Naive thymus-derived CD4-positive, alpha-beta T cell (primary cell): ENCODE results near the gene UNC13B. TPM values are rescaled to one million over a fixed set of nuclear protein-coding genes. Genes with fewer than 3 reads are reported as not detected.
A peak's percentile ranks its signal among the peaks of the same experiment; 100 is the strongest.

Source experiments
- ATAC-seq: fragments of 150-1000 bp; cut with Tn5 transposase; 2 replicates; pipeline ENCODE4 v1.10.0; 2021; ENCODE audit warnings: mild to moderate bottlenecking, moderate library complexity
- CTCF ChIA-PET: fragments of 350-600 bp; sonication (Branson Sonifier 250); formaldehyde crosslinking; loops from one replicate; lab custom pipeline; 2021; ENCODE audit warnings: antibody characterized with exemption; lab: Charles Lee
- POLR2A ChIA-PET: fragments of 350-600 bp; sonication (Branson Sonifier 250); formaldehyde crosslinking; loops from one replicate; lab custom pipeline; 2021; ENCODE audit warnings: antibody characterized with exemption, inconsistent platforms; lab: Charles Lee
- DNase-seq, 9 donors: peaks; one replicate each; pipeline versions ENCODE4 v3.0.0 to v3.0.0-alpha.2; 2020 to 2022; ENCODE audit warnings: mixed read lengths in 1 of 9
- H3K27ac ChIP-seq: one replicate; pipeline ENCODE4 v1.7.0; 2013; ENCODE audit warnings: mild to moderate bottlenecking, low read depth, low read length, moderate library complexity
- H3K27me3 ChIP-seq, 2 donors: one replicate each; pipeline ENCODE4 v1.7.0; 2013; ENCODE audit warnings: low read length in 2 of 2, mild to moderate bottlenecking in 2 of 2, moderate library complexity in 2 of 2; ENCODE audit not compliant: control insufficient read depth in 2 of 2, insufficient read depth in 2 of 2
- H3K36me3 ChIP-seq, 3 experiments: 1 replicate in 2 of 3; 2 replicates in 1 of 3; pipeline ENCODE4 v1.7.0; 2013; ENCODE audit warnings: low read length in 3 of 3, mild to moderate bottlenecking in 3 of 3, moderate library complexity in 1 of 3; ENCODE audit not compliant: insufficient read depth in 3 of 3, control insufficient read depth in 2 of 3
- H3K4me1 ChIP-seq, 2 donors: one replicate each; pipeline ENCODE4 v1.7.0; 2013; ENCODE audit warnings: low read length in 2 of 2, mild to moderate bottlenecking in 2 of 2, moderate library complexity in 1 of 2; ENCODE audit not compliant: control insufficient read depth in 2 of 2, insufficient read depth in 2 of 2
- H3K4me3 ChIP-seq: 2 replicates; pipeline ENCODE4 v1.7.0; 2013; ENCODE audit warnings: mild to moderate bottlenecking, low read length
- H3K9me3 ChIP-seq, 3 experiments: 1 replicate in 2 of 3; 2 replicates in 1 of 3; pipeline ENCODE4 v1.7.0; 2013; ENCODE audit warnings: low read length in 3 of 3; ENCODE audit not compliant: control insufficient read depth in 2 of 3
- H3K27ac Mint-ChIP-seq, 9 donors: one replicate each; pipeline ENCODE4 v1.8.0; 2020 to 2022; ENCODE audit warnings: mixed read lengths in 9 of 9, mild to moderate bottlenecking in 8 of 9, moderate library complexity in 5 of 9, inconsistent platforms in 2 of 9
- H3K27me3 Mint-ChIP-seq, 5 donors: one replicate each; pipeline ENCODE4 v1.8.0; 2021 to 2022; ENCODE audit warnings: mixed read lengths in 5 of 5, mild to moderate bottlenecking in 1 of 5
- H3K36me3 Mint-ChIP-seq, 5 donors: one replicate each; pipeline ENCODE4 v1.8.0; 2020 to 2022; ENCODE audit warnings: mixed read lengths in 5 of 5, mild to moderate bottlenecking in 3 of 5, inconsistent platforms in 1 of 5
- H3K4me1 Mint-ChIP-seq, 7 donors: one replicate each; pipeline ENCODE4 v1.8.0; 2020 to 2022; ENCODE audit warnings: mixed read lengths in 7 of 7, mild to moderate bottlenecking in 3 of 7, inconsistent platforms in 1 of 7
- H3K4me3 Mint-ChIP-seq, 10 donors: one replicate each; pipeline ENCODE4 v1.8.0; 2020 to 2022; ENCODE audit warnings: mild to moderate bottlenecking in 10 of 10, mixed read lengths in 10 of 10, moderate library complexity in 6 of 10, inconsistent platforms in 2 of 10
- H3K9me3 Mint-ChIP-seq, 11 donors: one replicate each; pipeline ENCODE4 v1.8.0; 2020 to 2022; ENCODE audit warnings: mixed read lengths in 11 of 11, mild to moderate bottlenecking in 4 of 11, inconsistent platforms in 1 of 11, moderate library complexity in 1 of 11
- intact Hi-C, 2 donors: fragments of 100-400 bp; cut with micrococcal nuclease; formaldehyde crosslinking; loops; one replicate each; pipeline ENCODE4 v1.15.1; 2023
- polyA plus RNA-seq, 2 donors: library from polyadenylated mRNA; unstranded; fragments of 300-500 nt; fragmentation: Illumina TruSeq; gene quantifications; one replicate each; pipeline ENCODE4 v1.2.3, GENCODE V29; 2021
- total RNA-seq, 6 experiments: library from RNA in 5 of 6; stranded (reverse) in 5 of 6; gene quantifications; 1 replicate in 5 of 6; 2 replicates in 1 of 6; pipeline ENCODE4 v1.2.3 and lab custom pipeline; 2021 to 2026

The UNC13B gene
- total and polyA plus RNA-seq, 7 experiments from 2014 or later, result 0.21 to 1.6 (median 0.85) TPM

DNA sequence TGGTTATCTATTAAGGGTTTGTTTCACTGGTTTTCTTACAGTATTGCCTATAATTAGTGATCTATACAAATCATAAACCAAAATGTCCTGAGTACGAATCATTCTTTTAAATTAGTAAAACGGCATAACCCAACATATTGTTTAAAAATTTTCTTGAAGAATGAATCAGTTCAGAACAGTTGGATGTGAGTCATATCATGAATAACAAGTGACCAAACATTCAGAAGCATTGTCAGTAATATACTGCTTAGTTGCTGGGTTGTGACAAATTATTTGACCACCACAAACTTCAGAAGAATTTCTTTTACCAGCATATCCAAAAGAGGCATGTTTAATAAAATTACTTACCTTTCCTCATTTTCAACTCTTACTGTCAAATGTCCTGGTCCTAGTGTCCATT, 111.2 kb downstream of the UNC13B start:
- no peak overlapping the region for H3K27ac Mint-ChIP-seq
- ATAC-seq, result no peak
- H3K27me3 Mint-ChIP-seq, result peaks cover 0 to 17% (median 7%) of the 10 kb centered on the region in 5 donors
- no peak for DNase-seq
- no peaks in the 10 kb centered on the region for H3K36me3 ChIP-seq
- ChIA-PET POLR2A (no interaction called here), CTCF (no interaction called here)
- no peaks in the 10 kb centered on the region for H3K4me1 ChIP-seq
- no peak overlapping the region for H3K27ac ChIP-seq
- peaks cover 0 to 4% of the 10 kb centered on the region in 2 donors for H3K27me3 ChIP-seq
- no peak overlapping the region for H3K4me3 Mint-ChIP-seq
- H3K36me3 Mint-ChIP-seq, result peaks cover 0 to 2% (median 0%) of the 10 kb centered on the region in 5 donors
- H3K4me3 ChIP-seq, result no peak overlapping the region
- intact Hi-C loops, result no loop called here
- H3K4me1 Mint-ChIP-seq, result peaks cover 4 to 12% (median 10%) of the 10 kb centered on the region in 7 donors
- H3K9me3 ChIP-seq, result no peaks in the 10 kb centered on the region
- no peaks in the 10 kb centered on the region for H3K9me3 Mint-ChIP-seq

DNA sequence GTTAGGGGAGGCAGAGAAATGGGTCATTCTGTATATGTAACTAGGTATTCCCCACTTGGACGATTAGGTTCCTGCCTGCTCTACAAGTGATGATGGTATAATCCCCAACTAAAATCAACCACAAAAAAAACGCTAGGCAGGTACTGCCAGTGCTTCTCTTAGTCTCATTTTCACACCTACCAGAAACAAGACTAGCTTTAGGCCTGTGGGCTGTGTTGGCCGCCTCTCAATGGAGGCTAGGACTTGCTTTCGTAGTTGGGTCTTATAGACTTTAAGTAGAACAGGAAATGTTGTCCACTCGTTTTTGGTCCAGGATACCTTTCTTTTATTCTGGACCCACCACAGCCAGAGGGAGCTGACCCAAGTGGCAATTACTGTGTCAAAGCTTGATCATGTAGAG, 111.8 kb downstream of the UNC13B start:
- no peak overlapping the region for H3K4me3 Mint-ChIP-seq
- POLR2A ChIA-PET, result no interaction called here
- H3K9me3 ChIP-seq, result no peaks in the 10 kb centered on the region
- H3K27ac ChIP-seq, result no peak overlapping the region
- no peaks in the 10 kb centered on the region for H3K4me1 ChIP-seq
- H3K36me3 Mint-ChIP-seq, result peaks cover 0 to 2% (median 0%) of the 10 kb centered on the region in 5 donors
- CTCF ChIA-PET, result no interaction called here
- no peaks in the 10 kb centered on the region for H3K36me3 ChIP-seq
- peaks cover 0 to 4% of the 10 kb centered on the region in 2 donors for H3K27me3 ChIP-seq
- no peak overlapping the region for H3K4me3 ChIP-seq
- peaks cover 4 to 12% (median 10%) of the 10 kb centered on the region in 7 donors for H3K4me1 Mint-ChIP-seq
- H3K27ac Mint-ChIP-seq, result no peak overlapping the region
- DNase-seq, result no peak
- no peaks in the 10 kb centered on the region for H3K9me3 Mint-ChIP-seq
- ATAC-seq, result no peak
- intact Hi-C loops, result no loop called here
- peaks cover 0 to 15% (median 7%) of the 10 kb centered on the region in 5 donors for H3K27me3 Mint-ChIP-seq

DNA sequence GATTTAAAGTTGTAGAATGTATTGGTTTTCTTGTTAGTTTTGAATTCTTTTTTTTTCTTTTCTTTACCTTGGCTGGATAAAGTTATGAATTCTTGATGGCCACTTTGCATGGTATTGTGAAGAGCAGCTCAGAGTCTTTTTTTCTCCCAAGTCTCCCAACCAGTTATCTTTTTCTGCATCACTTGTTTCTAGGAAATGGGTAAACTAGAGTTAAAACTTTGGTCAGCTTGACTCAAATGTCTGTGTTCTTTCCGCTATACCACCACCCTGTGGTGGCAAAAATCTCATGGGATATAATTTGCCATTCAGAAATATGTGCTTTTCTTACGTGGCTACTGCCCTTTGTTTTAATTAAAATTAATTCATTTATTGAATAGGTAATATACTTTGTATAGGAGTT, 113.2 kb downstream of the UNC13B start:
- no peaks in the 10 kb centered on the region for H3K36me3 ChIP-seq
- CTCF ChIA-PET, result no interaction called here
- H3K9me3 Mint-ChIP-seq, result no peaks in the 10 kb centered on the region
- H3K4me1 ChIP-seq, result no peaks in the 10 kb centered on the region
- no peak overlapping the region for H3K27ac ChIP-seq
- H3K9me3 ChIP-seq, result no peaks in the 10 kb centered on the region
- no peaks in the 10 kb centered on the region for H3K27me3 ChIP-seq
- POLR2A ChIA-PET, result interaction anchor here (0.6 kb wide), 1 partner anchor 157 kb away, joined by 3 read pairs; no protein-coding TSS in a partner anchor
- no peak for DNase-seq
- peaks cover 0 to 15% (median 6%) of the 10 kb centered on the region in 5 donors for H3K27me3 Mint-ChIP-seq
- peaks cover 0 to 2% (median 0%) of the 10 kb centered on the region in 5 donors for H3K36me3 Mint-ChIP-seq
- H3K4me3 Mint-ChIP-seq, result no peak overlapping the region
- intact Hi-C loops, result no loop called here
- peaks cover 4 to 12% (median 10%) of the 10 kb centered on the region in 7 donors for H3K4me1 Mint-ChIP-seq
- H3K4me3 ChIP-seq, result no peak overlapping the region
- H3K27ac Mint-ChIP-seq, result no peak overlapping the region
- ATAC-seq, result no peak

GRCh38 chr9:35277171-35277520, 115.3 kb downstream of the UNC13B start:
- Histone ChIP-seq H3K27me3 (no peaks in the 10 kb centered on the region), H3K27ac (no peak overlapping the region), H3K36me3 (no peaks in the 10 kb centered on the region), H3K9me3 (no peaks in the 10 kb centered on the region), H3K4me3 (no peak overlapping the region), H3K4me1 (no peaks in the 10 kb centered on the region)
- ChIA-PET CTCF (interaction anchor here (0.6 kb wide), 1 partner anchor 513 kb away, joined by 4 read pairs; no protein-coding TSS in a partner anchor), POLR2A (no interaction called here)
- Mint-ChIP-seq H3K9me3 (no peaks in the 10 kb centered on the region), H3K36me3 (peaks cover 0 to 2% (median 0%) of the 10 kb centered on the region in 5 donors), H3K27me3 (peaks cover 0 to 12% (median 1%) of the 10 kb centered on the region in 5 donors), H3K27ac (peak overlapping the region in 1 of 9 donors; percentile 78), H3K4me1 (peaks cover 4 to 12% (median 10%) of the 10 kb centered on the region in 7 donors), H3K4me3 (peak overlapping the region in 9 of 10 donors; percentile 5 to 81 (median 71))
- ATAC-seq, result no peak
- DNase-seq, result no peak
- intact Hi-C loops, result no loop called here

GRCh38 chr9:35277628-35278359, 116.0 kb downstream of the UNC13B start:
- CTCF ChIA-PET, result interaction anchor here (0.6 kb wide), 1 partner anchor 512 kb away, joined by 4 read pairs; no protein-coding TSS in a partner anchor
- POLR2A ChIA-PET, result no interaction called here
- intact Hi-C loops, result no loop called here

DNA sequence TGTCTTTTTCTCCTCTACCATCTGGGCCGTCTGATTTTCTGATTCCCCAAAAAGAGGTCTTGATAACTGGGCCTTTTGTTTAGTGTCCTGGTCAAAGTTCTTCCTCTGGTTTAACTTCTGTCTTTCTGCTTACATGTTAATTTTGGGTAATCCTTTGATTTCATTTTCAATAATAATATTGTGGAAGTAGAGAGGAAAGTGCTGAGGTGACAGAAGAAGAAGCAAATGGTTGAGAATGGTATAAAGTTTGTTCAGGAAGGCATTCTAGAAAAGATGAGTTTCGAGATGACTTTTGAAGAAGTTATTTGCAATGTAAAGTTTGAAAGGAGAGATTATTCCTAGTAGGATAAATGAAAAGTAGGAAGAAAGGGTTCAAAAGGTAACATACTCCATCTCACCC, 118.1 kb downstream of the UNC13B start:
- H3K4me1 ChIP-seq, result no peaks in the 10 kb centered on the region
- Mint-ChIP-seq H3K4me3 (no peak overlapping the region), H3K4me1 (peaks cover 4 to 12% (median 10%) of the 10 kb centered on the region in 7 donors), H3K27ac (no peak overlapping the region), H3K27me3 (peaks cover 0 to 15% (median 10%) of the 10 kb centered on the region in 5 donors), H3K36me3 (peaks cover 0 to 2% (median 0%) of the 10 kb centered on the region in 5 donors), H3K9me3 (no peaks in the 10 kb centered on the region)
- H3K27ac ChIP-seq, result no peak overlapping the region
- ATAC-seq (no peak), DNase-seq (no peak)
- H3K36me3 ChIP-seq, result no peaks in the 10 kb centered on the region
- no peaks in the 10 kb centered on the region for H3K27me3 ChIP-seq
- POLR2A ChIA-PET, result no interaction called here
- CTCF ChIA-PET, result interaction anchor here (0.7 to 0.8 kb wide), 2 partner anchors 14 to 38 kb away, joined by 3 read pairs; no protein-coding TSS in a partner anchor
- H3K4me3 ChIP-seq, result no peak overlapping the region
- intact Hi-C loops, result no loop called here
- H3K9me3 ChIP-seq, result no peaks in the 10 kb centered on the region

More at GRCh38 chr9:35277628-35278359, 116.0 kb downstream of the UNC13B start:
- H3K36me3 Mint-ChIP-seq, result peaks cover 0 to 2% (median 0%) of the 10 kb centered on the region in 5 donors
- Histone ChIP-seq H3K27ac (no peak overlapping the region), H3K4me3 (no peak overlapping the region), H3K9me3 (no peaks in the 10 kb centered on the region), H3K36me3 (no peaks in the 10 kb centered on the region), H3K27me3 (no peaks in the 10 kb centered on the region), H3K4me1 (no peaks in the 10 kb centered on the region)
- no peaks in the 10 kb centered on the region for H3K9me3 Mint-ChIP-seq
- no peak overlapping the region for H3K4me3 Mint-ChIP-seq
- peaks cover 0 to 12% (median 4%) of the 10 kb centered on the region in 5 donors for H3K27me3 Mint-ChIP-seq
- ATAC-seq (no peak), DNase-seq (no peak)
- H3K27ac Mint-ChIP-seq, result no peak overlapping the region
- peaks cover 4 to 12% (median 10%) of the 10 kb centered on the region in 7 donors for H3K4me1 Mint-ChIP-seq
